ENCODE measurements around the gene GAD1. TPM values are rescaled to one million over a fixed set of nuclear protein-coding genes. Genes with fewer than 3 reads are reported as not detected.

GAD1 gene
- total and polyA plus RNA-seq, 5 donors, result 0.02 TPM; not detected in 4

GRCh38 chr2:170818752-170819470, 2.2 kb downstream of the GAD1 start:
- Histone ChIP-seq H3K9me3 (ENCODE audit: control insufficient read depth, low read length) (no peaks in the 10 kb centered on the region), H3K27me3 (ENCODE audit: control insufficient read depth, insufficient read depth) (no peaks in the 10 kb centered on the region), H3K4me3 (ENCODE audit: low read length) (no peak overlapping the region), H3K27ac (ENCODE audit: low read length) (no peak overlapping the region), H3K4me1 (ENCODE audit: control insufficient read depth, insufficient read depth, low read length) (peaks cover 3% of the 10 kb centered on the region)
- intact Hi-C loops (cut with DNase I), result loop anchor here (5.0 to 10.0 kb wide), 5 partner anchors 324 to 584 kb away; no protein-coding TSS in a partner anchor
- DNase-seq, result no peak
- ATAC-seq, result no peak
- 5% methylated on average over 30 of the region's 30 CpGs for WGBS

- intact Hi-C loops (cut with DNase I), result loop anchor here (5.0 to 10.0 kb wide), 5 partner anchors 325 to 585 kb away; no protein-coding TSS in a partner anchor
- ATAC-seq (no peak), DNase-seq (no peak)
- peaks cover 3% of the 10 kb centered on the region for H3K4me1 ChIP-seq (ENCODE audit: control insufficient read depth, insufficient read depth, low read length)
- WGBS, result 11% methylated on average over 45 of the region's 45 CpGs
- H3K27ac ChIP-seq (ENCODE audit: low read length), result no peak overlapping the region
- H3K9me3 ChIP-seq (ENCODE audit: control insufficient read depth, low read length), result no peaks in the 10 kb centered on the region
- H3K27me3 ChIP-seq (ENCODE audit: control insufficient read depth, insufficient read depth), result no peaks in the 10 kb centered on the region
- no peak overlapping the region for H3K4me3 ChIP-seq (ENCODE audit: low read length)
These were observed 3.3 kb downstream of the GAD1 start for GRCh38 chr2:170819680-170820664.

DNA sequence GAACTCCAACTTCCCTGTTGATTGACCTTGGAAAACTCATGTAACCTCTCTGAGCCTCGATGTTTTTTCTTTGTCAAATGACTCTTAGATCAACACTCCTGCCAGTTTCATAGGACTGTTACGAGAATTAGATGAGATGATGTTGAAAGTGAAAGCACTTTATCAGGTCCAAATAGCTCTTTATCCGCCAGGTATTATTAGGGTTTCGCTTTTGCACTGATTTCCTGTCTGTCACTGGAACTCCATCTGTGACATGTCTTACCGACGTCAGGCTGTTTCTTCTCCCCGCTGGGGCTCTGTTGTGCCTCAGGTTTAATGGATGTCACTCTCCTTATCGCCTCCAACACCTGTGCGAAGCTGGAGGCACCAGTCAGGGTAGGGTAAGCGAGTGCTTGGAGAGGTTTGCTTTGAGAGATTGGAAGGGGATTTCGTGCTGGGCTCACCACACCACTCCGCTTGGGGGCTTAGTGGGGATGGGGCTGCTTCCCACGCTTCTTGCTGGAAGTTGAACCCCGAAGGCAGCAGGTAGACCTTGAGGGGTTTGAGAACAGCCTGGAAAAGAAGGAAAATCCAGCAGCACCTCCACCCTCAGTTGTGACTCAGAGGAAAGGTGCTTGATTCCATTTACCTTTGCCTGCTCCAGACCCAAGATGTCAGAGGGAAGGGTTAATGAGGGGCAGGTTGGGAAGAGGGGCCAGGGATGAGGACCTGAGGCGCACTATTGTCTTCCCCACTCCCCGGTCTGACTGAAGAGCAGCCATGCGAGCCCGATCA, 4.3 kb downstream of the GAD1 start:
- DNase-seq, result no peak
- H3K4me1 ChIP-seq (ENCODE audit: control insufficient read depth, insufficient read depth, low read length), result peaks cover 3% of the 10 kb centered on the region
- no peak overlapping the region for H3K27ac ChIP-seq (ENCODE audit: low read length)
- no peaks in the 10 kb centered on the region for H3K27me3 ChIP-seq (ENCODE audit: control insufficient read depth, insufficient read depth)
- 12% methylated on average over 18 of the region's 18 CpGs for WGBS
- intact Hi-C loops (cut with DNase I), result no loop called here
- H3K4me3 ChIP-seq (ENCODE audit: low read length), result no peak overlapping the region
- no peaks in the 10 kb centered on the region for H3K9me3 ChIP-seq (ENCODE audit: control insufficient read depth, low read length)
- ATAC-seq, result no peak

DNA sequence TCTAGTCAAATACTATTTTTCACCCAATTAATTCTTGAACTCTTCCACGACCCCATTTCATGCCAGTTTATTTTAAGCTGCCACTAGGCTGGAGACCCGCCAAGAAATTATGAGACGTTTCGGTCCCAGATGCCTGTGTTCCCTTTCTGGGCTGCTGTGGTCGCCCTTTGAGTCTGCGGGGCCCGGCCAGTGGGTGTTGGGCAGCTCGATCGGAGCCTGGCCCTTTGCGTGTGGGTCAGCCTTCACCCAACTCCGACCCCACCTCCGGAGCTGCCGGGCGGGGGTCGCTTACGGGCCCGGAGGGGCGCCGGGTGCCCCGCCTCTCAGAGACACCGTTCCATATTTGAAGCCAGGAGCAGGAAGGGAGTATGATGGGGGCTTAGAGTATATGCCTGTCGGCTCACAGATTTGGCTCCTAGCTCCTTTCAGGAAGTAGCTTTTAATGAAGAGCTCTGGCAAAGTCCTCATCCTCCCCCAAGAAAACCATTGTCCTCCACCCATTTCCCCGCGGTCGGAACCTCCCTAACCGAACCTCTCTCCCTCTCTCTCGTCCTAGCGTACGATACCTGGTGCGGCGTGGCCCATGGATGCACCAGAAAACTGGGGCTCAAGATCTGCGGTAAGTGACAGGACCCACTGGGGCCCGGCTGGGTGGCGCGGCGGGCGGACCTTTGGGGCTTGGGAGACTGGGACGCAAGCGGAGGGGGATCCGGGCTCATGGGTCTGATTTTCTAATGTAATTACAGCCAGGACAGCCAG, 5.0 kb downstream of the GAD1 start:
- Histone ChIP-seq H3K27me3 (ENCODE audit: control insufficient read depth, insufficient read depth) (no peaks in the 10 kb centered on the region), H3K27ac (ENCODE audit: low read length) (no peak overlapping the region), H3K9me3 (ENCODE audit: control insufficient read depth, low read length) (no peaks in the 10 kb centered on the region), H3K4me1 (ENCODE audit: control insufficient read depth, insufficient read depth, low read length) (peaks cover 3% of the 10 kb centered on the region), H3K4me3 (ENCODE audit: low read length) (peak overlapping the region; percentile 5)
- no peak for DNase-seq
- ATAC-seq, result no peak
- 5% methylated on average over 40 of the region's 40 CpGs for WGBS
- intact Hi-C loops (cut with DNase I), result no loop called here

DNA sequence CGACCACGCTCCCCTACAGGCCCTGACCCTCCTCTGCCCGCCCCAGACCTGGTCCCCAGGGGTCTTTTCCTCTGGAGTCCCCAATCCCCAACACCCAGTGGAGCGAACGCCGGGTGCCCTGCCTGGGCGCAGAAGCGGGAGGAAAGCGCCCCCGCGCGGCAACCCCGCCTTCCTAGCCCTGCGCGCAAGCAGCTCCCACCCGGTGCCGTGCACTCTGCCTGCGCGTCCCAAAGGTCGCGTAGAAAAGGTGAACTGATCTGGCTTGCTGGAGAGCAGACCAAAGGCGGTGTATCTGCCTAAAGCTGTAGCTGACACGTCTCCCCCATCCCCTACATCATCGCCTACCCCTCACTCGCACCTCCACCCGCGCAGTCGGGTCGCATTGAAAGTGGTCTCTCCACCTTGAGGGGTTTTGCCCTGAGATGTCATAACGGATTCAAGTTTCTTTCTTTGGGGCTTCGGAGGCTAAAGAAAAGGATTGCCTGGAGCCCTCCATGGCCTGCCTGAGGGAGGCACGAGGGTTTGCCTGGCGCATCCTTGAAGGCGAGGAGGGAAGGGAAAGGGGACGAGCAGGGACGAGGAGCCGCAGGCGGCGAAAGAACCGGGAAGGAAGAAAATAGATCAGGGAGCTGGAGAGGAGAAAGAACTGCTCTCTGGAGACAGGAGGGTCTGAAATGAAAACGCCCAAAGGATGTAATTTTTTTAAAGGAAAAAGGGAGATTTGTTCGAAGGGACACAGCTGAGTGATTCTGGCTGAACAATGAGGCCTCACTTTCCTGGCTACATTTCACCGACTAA, 5.8 kb downstream of the GAD1 start:
- H3K27ac ChIP-seq (ENCODE audit: low read length), result no peak overlapping the region
- peak in 2 of 3 donors; percentile 61 to 64 for DNase-seq
- intact Hi-C loops (cut with DNase I), result no loop called here
- peak in 1 of 2 donors; percentile 46 for ATAC-seq
- no peaks in the 10 kb centered on the region for H3K9me3 ChIP-seq (ENCODE audit: control insufficient read depth, low read length)
- WGBS, result 7% methylated on average over 43 of the region's 43 CpGs
- peaks cover 2% of the 10 kb centered on the region for H3K4me1 ChIP-seq (ENCODE audit: control insufficient read depth, insufficient read depth, low read length)
- peak overlapping the region; percentile 51 for H3K4me3 ChIP-seq (ENCODE audit: low read length)
- H3K27me3 ChIP-seq (ENCODE audit: control insufficient read depth, insufficient read depth), result no peaks in the 10 kb centered on the region

- ATAC-seq (peak; percentile 39 to 55), DNase-seq (peak in 2 of 3 donors; percentile 58 to 59)
- Histone ChIP-seq H3K27me3 (ENCODE audit: control insufficient read depth, insufficient read depth) (no peaks in the 10 kb centered on the region), H3K4me1 (ENCODE audit: control insufficient read depth, insufficient read depth, low read length) (peaks cover 2% of the 10 kb centered on the region), H3K4me3 (ENCODE audit: low read length) (peak overlapping the region; percentile 51), H3K27ac (ENCODE audit: low read length) (no peak overlapping the region), H3K9me3 (ENCODE audit: control insufficient read depth, low read length) (no peaks in the 10 kb centered on the region)
- WGBS, result 4% methylated on average over 61 of the region's 61 CpGs
- intact Hi-C loops (cut with DNase I), result no loop called here
These were observed 6.6 kb downstream of the GAD1 start for GRCh38 chr2:170823088-170823897.

- ATAC-seq, result no peak
- peak overlapping the region; percentile 51 for H3K4me3 ChIP-seq (ENCODE audit: low read length)
These were observed 7.2 kb downstream of the GAD1 start for GRCh38 chr2:170823898-170824215.

DNA sequence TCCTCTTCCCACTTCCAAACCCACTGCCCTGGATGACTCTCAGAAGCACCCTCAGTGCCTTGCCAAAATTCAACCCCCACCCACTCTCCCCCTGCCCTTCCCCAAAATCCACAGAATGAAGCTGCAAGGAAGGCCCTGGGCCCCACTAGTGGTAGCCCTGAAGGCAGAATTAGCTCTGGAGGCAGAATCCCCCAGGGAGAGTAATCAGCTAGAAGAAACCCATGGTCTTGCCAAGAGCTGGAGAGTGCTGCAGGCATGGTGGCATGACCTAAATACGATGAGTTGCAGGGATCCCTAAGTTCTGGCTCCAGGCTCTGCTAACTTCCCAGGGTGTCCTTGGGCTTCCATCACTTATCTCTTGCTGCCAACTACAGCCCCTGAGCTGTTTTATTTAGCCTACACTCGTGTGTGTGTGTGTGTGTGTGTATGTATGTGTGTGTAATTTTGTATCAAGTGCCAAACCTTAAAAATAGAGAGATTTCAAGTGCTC, 7.9 kb downstream of the GAD1 start:
- Histone ChIP-seq H3K4me1 (ENCODE audit: control insufficient read depth, insufficient read depth, low read length) (peaks cover 2% of the 10 kb centered on the region), H3K27ac (ENCODE audit: low read length) (no peak overlapping the region), H3K4me3 (ENCODE audit: low read length) (no peak overlapping the region), H3K9me3 (ENCODE audit: control insufficient read depth, low read length) (no peaks in the 10 kb centered on the region), H3K27me3 (ENCODE audit: control insufficient read depth, insufficient read depth) (no peaks in the 10 kb centered on the region)
- DNase-seq (no peak), ATAC-seq (peak in 1 of 2 donors; percentile 8)
- 35% methylated on average over 2 of the region's 2 CpGs for WGBS
- intact Hi-C loops (cut with DNase I), result no loop called here

More at GRCh38 chr2:170823898-170824215, 7.2 kb downstream of the GAD1 start:
- Histone ChIP-seq H3K27ac (ENCODE audit: low read length) (no peak overlapping the region), H3K4me1 (ENCODE audit: control insufficient read depth, insufficient read depth, low read length) (peaks cover 2% of the 10 kb centered on the region), H3K27me3 (ENCODE audit: control insufficient read depth, insufficient read depth) (no peaks in the 10 kb centered on the region), H3K9me3 (ENCODE audit: control insufficient read depth, low read length) (no peaks in the 10 kb centered on the region)
- intact Hi-C loops (cut with DNase I), result no loop called here
- 22% methylated on average over 11 of the region's 11 CpGs for WGBS
- DNase-seq, result no peak

DNA sequence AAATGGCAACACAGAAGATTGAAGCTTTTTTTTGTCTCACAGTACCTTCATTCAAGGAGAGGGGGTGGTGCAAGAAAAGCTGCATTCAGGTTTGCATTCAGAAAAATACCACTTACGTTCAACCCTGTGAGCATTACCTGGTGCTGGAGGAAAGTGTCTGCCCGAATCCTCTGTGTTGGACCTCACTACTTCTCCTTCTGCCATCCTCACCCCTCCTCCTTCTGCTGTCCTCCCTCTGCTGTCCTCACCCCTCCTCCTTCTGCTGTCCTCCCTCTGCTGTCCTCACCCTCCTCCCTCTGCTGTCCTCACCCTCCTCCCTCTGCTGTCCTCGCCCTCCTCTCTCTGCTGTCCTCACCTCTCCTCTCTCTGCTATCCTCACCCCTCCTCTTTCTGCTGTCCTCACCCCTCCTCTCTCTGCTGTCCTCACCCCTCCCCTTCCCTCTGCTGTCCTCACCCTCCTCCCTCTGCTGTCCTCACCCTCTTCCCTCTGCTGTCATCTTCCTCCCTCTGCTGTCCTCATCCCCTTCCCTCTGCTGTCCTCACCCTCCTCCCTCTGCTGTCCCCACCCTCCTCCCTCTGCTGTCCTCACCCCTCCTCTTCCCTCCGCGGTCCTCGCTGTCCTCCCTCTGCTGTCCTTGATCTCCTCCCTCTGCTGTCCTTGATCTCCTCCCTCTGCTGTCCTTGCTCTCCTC, 11.3 kb downstream of the GAD1 start:
- no peak for DNase-seq
- Histone ChIP-seq H3K4me3 (ENCODE audit: low read length) (no peak overlapping the region), H3K27me3 (ENCODE audit: control insufficient read depth, insufficient read depth) (no peaks in the 10 kb centered on the region), H3K4me1 (ENCODE audit: control insufficient read depth, insufficient read depth, low read length) (no peaks in the 10 kb centered on the region), H3K27ac (ENCODE audit: low read length) (no peak overlapping the region), H3K9me3 (ENCODE audit: control insufficient read depth, low read length) (no peaks in the 10 kb centered on the region)
- intact Hi-C loops (cut with DNase I), result no loop called here
- 85% methylated on average over 6 of the region's 6 CpGs for WGBS
- ATAC-seq, result no peak

All from right cardiac atrium (tissue), 5 donors.